GM20431 (cell line): ENCODE measurements around the gene MRPS9.

Source experiments
- in situ Hi-C: fragments of 300-500 bp; cut with MseI, MboI; formaldehyde crosslinking; loops from one replicate; pipeline ENCODE4 v1.15.0; 2020; ENCODE audit warnings: low sequenced_read_pairs; ENCODE audit not compliant: unreplicated experiment

Gene MRPS9

GRCh38 chr2:105076121-105076520 lies 38.3 kb downstream of the MRPS9 start:
- in situ Hi-C loops = no loop called here

DNA sequence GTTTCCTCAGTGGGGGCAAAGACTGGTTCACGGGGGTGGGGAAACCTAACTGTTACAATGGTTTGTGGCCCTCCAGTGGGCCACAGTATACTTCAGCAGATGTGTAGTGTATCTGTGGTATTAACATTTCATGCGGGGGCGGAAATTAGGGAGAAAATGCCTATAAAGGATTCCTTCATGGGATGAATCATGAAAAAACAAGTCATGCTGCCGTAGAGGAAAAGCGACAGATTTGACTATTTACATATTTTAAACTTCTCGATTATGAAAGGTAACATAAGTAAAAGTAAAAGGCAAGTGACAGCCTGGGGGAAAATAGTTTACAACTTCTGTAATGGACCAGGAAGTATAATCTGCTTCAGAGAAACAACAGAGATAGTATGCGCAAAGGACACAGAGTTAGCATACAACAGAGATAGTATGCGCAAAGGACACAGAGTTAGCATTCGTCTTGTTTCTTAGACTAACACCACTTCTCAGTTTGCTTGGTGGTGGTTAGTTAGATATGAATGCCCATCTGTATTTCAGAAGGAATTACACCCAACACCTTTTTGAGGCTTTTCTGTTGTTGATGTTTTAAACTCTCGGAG lies 41.1 kb downstream of the MRPS9 start:
- in situ Hi-C loops = no loop called here

- in situ Hi-C loops = no loop called here
Measured at GRCh38 chr2:105080461-105080860, 42.6 kb downstream of the MRPS9 start.

GRCh38 chr2:105081006-105081601 lies 43.2 kb downstream of the MRPS9 start:
- in situ Hi-C loops = no loop called here

DNA sequence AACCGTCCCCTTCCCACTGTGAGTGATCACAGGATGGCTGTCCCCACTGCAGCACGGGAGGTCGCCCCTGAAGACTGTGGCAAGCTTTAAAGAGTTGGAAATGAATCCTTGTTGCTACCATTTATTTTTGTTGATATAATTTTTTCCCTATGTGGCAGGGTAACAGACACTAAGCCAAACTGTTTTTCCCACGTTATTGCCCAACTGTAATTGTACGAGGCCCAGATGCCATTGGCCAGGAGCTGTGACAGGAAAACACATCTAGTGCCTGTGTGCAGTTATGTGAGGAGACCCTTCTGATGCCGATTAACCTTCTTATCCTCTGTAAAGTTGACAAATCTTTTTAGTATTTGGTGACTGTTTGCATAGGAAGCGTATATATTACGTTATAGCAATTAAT lies 44.2 kb downstream of the MRPS9 start:
- in situ Hi-C loops = no loop called here

DNA sequence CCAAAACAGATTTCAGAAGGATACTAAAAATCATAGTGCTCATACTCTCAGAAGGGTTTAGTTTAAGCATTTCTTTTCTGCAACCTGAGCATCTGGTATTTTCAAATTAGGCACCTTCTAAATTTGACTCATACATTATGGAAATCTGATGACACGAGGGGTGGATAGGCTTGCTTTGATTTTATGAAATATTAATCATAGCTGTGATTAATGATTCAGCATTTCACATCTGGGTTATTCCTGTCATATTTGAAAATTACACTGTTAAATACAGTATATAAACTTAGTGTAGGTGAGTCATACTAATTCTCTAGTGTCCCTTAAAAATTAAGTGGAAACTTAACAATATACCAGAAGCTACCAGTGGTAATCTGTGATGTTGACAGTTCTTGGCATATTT lies 47.7 kb downstream of the MRPS9 start:
- in situ Hi-C loops = no loop called here

DNA sequence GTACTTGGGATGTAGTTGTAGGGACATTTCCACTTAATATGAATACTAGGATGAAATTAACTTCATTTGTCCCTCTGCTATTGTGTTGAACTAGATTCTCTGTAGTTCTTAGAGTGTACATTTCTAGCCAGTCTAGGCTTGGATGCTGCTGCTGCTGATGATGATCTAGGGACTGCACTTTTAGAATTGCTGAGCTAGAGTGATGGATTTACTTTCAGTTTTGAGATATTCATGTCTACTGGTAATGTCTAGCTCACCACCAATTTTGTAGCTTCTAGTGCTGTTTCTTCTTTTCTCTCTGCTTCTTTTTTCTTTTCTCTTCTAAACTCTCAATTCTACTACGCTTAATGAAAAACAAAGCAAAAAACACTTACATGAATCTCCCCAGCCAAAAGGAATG lies 49.4 kb downstream of the MRPS9 start:
- in situ Hi-C loops = no loop called here

- in situ Hi-C loops = no loop called here
Measured at GRCh38 chr2:105090091-105090490, 52.2 kb downstream of the MRPS9 start.

DNA sequence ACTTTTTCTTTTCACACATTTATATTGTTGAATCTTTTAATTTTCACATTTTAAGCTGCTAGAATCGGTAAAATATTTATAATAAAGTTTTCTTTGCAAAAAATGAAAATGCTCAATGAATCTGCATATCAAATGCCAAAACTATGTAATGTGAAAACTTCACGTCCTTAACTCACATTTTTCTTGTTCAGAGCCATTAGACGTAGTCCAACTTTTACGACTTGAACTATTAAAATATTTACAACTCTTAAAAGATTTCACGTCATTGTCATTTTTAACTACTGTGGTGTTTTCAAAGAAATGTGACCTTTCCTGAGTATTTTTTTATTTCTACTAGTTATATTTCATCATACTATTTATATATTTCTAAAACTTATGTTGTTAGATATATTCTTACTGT lies 54.9 kb downstream of the MRPS9 start:
- in situ Hi-C loops = no loop called here

DNA sequence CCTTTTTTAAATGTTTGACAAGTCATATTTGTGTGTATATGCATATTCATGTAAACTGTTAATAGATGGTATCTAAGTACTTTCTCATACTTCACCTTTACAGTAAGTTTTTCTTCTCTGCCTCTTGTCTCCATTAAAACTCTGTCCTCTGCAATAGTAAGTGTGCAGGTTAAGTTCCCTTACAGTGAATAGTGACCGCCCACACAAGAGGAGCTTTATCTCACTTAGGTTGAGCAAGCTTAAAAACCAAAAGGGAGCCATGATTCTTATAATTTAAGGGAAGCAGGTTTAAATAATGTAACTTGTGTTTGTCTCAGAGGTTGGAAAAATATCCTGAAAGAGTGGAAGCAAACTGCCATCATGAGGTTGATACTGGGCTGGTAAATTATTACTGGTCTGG lies 61.3 kb downstream of the MRPS9 start:
- in situ Hi-C loops = no loop called here

DNA sequence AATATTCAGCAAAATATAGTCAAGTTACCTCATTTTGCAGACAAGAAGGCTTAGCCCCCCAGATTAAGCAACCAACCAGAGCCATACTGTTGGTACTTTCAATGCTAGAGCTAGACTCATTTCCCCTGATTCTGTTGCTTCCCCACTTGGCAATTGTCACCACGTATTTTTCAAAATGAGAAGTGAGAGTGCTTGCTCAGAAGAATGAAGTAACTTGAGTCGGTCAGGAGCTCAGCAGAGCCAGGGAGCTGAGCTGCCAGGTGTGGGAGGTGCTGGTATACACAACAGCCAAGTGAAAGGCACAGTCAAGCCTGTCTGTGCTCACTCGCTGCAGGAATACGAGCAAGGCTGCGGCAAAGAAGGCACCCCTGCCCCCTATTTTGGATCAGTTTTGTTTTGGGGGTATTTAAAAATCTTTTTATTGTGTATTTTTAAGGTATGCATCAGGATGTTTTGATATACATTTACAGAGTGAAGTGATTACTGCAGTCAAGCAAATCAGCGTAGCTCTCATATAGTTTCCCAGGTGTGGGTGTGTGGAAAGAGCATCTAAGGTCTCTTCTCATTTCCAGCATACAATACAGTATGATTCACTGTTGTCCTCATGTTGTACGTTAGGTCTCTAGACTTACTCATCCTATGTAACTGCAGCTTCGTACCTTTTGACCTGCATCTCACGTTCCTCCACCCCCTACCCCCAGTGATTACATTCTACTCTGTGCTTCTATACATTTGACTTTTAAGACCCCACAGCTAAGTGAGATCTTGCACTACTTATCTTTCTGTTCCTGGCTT lies 62.4 kb downstream of the MRPS9 start:
- in situ Hi-C loops = no loop called here

DNA sequence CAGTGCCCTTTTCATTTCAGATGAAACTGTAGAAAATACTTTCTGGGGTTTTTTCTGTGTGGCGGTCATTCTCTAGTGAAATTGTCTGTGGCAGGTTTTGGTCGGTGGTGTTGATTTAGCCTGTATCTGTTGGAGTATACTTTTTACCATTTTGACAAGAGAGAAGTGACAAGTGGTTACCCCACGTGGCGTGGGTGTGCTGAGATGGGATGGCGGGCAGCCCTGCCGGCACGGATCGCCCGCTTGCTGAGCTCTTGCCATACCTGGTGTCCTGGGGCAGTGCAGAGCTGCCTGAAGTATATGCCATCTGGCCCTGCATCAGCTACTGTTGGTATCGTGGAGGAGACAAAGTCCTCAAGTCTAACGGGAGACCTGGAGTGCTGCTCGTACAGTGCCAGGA lies 64.1 kb downstream of the MRPS9 start:
- in situ Hi-C loops = no loop called here

DNA sequence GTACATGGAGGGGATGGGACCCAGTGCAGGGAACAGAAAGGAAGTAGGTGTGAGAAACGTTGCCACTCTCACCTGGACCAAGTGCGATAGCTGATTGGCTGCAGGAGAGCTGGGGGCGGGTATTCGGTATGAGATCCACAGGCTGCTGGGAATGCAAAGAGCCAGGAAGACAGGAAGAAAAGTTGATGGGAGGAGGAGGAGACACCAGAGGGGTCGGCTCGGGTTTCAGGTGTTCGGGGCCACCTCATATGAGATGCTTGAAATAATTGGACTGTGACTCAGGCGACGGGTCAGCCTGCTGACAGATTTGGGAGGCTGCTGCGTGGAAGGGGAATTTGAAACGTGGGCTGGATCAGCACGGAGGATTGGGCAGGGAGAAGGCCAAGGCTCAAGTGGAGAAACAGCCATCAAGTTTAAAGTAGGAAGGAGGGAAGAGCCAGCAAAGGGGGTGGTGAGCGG lies 65.1 kb downstream of the MRPS9 start:
- in situ Hi-C loops = no loop called here

DNA sequence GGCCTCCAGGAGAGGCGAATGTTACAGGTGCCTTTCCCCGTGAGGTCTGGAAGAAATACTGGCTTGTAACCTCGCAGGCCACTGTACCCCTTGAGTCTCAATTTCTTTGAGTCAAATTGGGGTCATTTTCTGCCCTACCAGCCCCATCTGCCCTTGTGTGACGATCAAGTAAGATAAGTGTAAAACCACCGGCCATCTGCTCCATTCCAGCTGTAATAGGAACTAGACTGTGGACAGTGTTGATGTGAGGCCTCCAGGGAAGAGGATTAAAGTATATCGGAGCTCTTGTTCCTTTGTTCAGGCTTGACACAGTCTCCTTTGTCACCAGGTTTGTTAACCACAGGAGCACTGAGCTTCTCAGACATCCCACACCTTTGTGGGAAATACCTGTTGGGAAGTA lies 65.6 kb downstream of the MRPS9 start:
- in situ Hi-C loops = no loop called here

DNA sequence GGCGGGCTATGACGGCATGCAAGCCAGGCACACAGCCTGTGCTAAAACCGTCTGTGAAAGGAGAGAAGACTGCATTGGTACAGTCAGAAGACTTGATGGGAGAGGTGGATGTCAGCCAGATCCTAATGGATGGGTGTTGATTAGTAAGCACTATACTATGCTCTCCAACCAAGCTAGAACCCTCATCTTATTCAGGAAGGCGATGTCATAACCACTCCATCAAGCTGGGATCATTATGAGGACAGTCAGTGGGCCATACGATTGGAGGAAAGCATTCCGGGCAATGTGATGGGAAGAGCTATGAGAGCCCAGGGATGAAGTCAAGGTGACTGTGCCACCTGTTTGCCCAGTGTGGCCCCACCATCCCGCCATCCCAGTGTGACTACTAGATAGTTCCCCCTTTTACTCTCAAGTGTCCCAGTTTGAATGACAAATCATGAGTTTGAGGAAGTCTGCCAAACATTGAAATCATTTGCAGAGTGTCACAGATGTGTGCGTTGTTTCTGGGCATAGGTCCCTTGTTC lies 66.4 kb downstream of the MRPS9 start:
- in situ Hi-C loops = no loop called here

GRCh38 chr2:105110295-105110829 lies 72.5 kb downstream of the MRPS9 start:
- in situ Hi-C loops = loop anchor here (10.0 kb wide), 1 partner anchor 124 kb away; no protein-coding TSS in a partner anchor

DNA sequence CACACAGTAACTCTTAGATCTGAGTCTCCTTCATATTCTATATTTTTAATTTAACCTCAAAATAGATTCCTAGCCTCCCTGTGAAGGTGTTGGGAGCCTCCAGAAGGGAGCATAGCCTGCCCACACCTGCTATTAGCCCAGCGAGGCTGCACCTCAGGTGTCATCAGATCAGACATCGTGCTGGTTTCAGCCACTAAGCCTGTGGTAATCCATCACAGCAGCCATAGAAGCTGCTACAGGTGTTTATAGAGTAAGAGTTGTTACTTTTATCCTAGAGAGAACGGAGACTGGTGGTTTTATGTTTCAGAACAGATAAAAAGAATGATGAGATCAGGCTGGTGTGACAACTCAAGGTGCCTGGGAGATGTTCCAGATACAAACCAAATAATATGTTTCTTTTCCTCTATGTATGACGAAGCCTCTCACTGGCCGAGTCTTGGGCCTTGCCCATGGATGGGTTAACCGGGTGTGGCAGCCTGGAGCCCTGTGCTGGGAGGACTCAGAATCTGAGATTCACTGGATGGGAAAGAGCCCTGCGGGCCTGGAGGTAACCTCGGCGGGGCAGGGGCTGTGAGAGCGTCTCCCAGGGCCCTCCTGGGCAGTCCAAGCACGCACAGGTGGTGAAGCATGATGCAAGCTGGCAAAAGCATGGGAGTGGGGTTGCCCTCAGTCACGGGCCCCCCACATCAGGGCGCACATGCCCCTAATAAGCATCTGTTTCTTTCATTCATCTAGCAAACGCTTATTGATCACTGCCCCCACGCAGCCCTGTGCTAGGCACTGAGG lies 73.7 kb downstream of the MRPS9 start:
- in situ Hi-C loops = loop anchor here (10.0 kb wide), 1 partner anchor 123 kb away; no protein-coding TSS in a partner anchor

GRCh38 chr2:105112345-105112744 lies 74.5 kb downstream of the MRPS9 start:
- in situ Hi-C loops = loop anchor here (10.0 kb wide), 1 partner anchor 122 kb away; no protein-coding TSS in a partner anchor

DNA sequence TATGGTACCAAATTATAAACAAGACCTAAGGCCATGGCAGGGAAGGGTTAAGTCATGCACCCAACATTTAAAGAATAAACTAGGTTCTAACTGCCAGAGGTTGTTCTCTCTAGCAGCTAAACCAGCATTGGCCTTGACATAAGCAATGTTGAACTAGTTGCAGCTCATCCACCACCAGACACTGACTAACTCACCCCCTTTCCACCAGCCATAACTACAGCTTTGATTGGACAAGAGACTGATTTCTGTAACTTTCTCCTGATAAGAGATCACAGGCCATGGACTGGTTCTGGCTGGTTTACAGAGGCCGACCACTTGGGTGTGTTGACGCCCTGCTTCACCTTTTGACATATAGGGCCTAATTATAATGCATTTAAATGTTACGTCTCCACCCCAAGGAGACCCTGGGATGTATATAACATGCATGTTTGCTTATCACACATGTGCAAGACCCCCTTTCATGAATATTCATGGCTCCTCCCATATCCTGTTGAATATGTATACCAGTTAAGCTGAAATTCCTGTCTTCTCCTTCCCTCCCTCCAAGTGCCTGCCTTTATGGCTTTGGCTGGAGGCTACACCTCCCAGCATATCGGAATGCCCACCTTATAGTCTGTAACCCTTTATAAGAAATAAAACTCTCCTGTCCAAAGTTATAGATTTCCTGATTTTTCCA lies 75.9 kb downstream of the MRPS9 start:
- in situ Hi-C loops = loop anchor here (10.0 kb wide), 1 partner anchor 121 kb away; no protein-coding TSS in a partner anchor
